Measurements from ENCODE around the gene STK38L. TPM values are rescaled to one million over a fixed set of nuclear protein-coding genes. Genes with fewer than 3 reads are reported as not detected.

Gene STK38L
- polyA plus RNA-seq, 1 donor = 33.7 TPM

DNA sequence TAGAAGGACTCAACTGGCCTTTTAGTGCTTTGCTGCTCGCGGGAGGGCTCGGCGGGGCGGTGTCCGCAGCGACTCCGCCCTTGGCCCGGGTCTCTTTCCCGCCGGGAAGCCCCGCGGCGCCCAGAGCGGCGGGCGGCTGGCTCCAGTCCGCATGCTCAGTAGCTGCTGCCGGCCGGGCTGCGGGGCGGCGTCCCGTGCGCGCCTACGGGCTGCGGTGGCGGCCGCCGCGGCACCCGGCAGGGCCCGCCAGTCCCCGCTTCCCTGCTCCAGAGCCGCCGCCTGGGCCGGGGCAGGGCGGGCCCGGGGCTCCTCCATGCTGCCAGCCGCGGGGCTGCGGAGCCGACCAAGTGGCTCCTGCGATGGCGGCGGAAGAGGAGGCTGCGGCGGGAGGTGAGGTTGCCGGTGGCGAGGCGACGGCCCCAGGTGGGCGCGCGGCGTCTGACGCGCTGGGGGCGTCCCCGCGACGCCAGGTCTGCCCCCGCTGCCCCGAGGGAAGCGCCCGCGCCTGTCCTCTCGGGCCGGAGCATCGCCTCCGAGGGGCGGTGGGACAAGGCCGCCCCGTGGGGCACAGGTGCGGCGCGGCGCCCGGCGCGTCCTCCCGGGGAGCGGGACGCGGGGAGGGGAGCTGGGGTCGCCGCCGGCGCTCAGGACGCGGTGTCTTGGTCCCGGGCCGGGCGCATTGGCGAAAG is 88.8 kb downstream of the STK38L start, which contains the start of gene BMAL2:
BMAL2 (plus strand) TSS at position 123 of the 689 bp plus-strand sequence; CDS start at position 360, 237 bp downstream.
- DNase-seq = peak; percentile 18 to 68
- no peaks in the 10 kb centered on the region for H3K36me3 ChIP-seq (ENCODE audit: control insufficient read depth, insufficient read depth, low read length)
- no CpG with 5 or more reads among the region's 96 CpGs for WGBS (ENCODE audit: insufficient coverage, low lambda C conversion rate)
- peaks cover 15% of the 10 kb centered on the region for H3K27me3 ChIP-seq (ENCODE audit: control insufficient read depth, insufficient read depth, low read length)
- no peaks in the 10 kb centered on the region for H3K9me3 ChIP-seq (ENCODE audit: control insufficient read depth, low read depth, low read length)
- peak within 1 kb of the TSS; percentile 56 for H3K4me3 ChIP-seq (ENCODE audit: low read length)
- H3K4me1 ChIP-seq (ENCODE audit: control insufficient read depth, insufficient read depth, low read length) = peaks cover 5% of the 10 kb centered on the region
- H3K27ac ChIP-seq (ENCODE audit: low read length) = peak within 1 kb of the TSS; percentile 30

GRCh38 chr12:27333403-27334009 is 89.4 kb downstream of the STK38L start:
- H3K4me3 ChIP-seq (ENCODE audit: low read length) = peak overlapping the region; percentile 56
- H3K36me3 ChIP-seq (ENCODE audit: control insufficient read depth, insufficient read depth, low read length) = no peaks in the 10 kb centered on the region
- H3K9me3 ChIP-seq (ENCODE audit: control insufficient read depth, low read depth, low read length) = no peaks in the 10 kb centered on the region
- peaks cover 5% of the 10 kb centered on the region for H3K4me1 ChIP-seq (ENCODE audit: control insufficient read depth, insufficient read depth, low read length)
- H3K27ac ChIP-seq (ENCODE audit: low read length) = peak overlapping the region; percentile 30
- peaks cover 15% of the 10 kb centered on the region for H3K27me3 ChIP-seq (ENCODE audit: control insufficient read depth, insufficient read depth, low read length)
- WGBS (ENCODE audit: insufficient coverage, low lambda C conversion rate) = no CpG with 5 or more reads among the region's 40 CpGs
- DNase-seq = peak; percentile 12 to 67

DNA sequence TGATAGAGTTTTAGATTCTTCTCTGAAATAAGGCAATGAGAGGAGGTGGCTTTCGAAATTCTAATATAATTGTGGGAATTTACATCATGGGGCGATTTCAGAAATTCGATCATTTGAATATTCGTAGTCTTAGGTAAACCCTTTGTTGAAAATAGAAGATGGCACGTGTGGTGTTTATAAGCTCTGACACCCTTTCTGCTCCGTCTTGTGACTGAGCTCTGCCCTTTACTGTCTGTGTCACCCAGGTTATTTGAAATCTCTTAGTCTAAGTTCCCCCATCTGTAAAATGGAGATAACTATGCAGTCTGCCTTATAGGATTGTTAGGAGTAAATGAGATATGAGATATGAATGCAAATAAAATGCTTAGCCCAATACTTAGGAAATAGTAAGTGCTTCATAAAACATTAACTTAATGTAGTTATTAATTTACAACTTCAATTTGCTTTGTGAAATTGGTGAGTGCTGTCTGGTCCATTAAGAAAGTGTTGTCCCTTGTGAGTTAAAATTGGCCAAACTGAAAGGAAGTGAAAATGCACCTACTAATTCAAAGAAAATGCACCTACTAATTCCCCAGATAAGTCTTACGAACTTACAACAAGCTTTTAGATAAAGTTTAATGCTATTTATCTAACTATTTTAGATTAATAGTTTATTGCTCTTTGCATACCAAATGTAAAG is 90.1 kb downstream of the STK38L start:
- Histone ChIP-seq H3K36me3 (ENCODE audit: control insufficient read depth, insufficient read depth, low read length) (no peaks in the 10 kb centered on the region), H3K9me3 (ENCODE audit: control insufficient read depth, low read depth, low read length) (no peaks in the 10 kb centered on the region), H3K27ac (ENCODE audit: low read length) (peak overlapping the region; percentile 30), H3K4me1 (ENCODE audit: control insufficient read depth, insufficient read depth, low read length) (peaks cover 5% of the 10 kb centered on the region), H3K27me3 (ENCODE audit: control insufficient read depth, insufficient read depth, low read length) (peaks cover 15% of the 10 kb centered on the region), H3K4me3 (ENCODE audit: low read length) (peak overlapping the region; percentile 56)
- 17% methylated on average over 1 of the region's 7 CpGs for WGBS (ENCODE audit: insufficient coverage, low lambda C conversion rate)
- DNase-seq = peak; percentile 47 to 79

- Histone ChIP-seq H3K9me3 (ENCODE audit: control insufficient read depth, low read depth, low read length) (no peaks in the 10 kb centered on the region), H3K4me1 (ENCODE audit: control insufficient read depth, insufficient read depth, low read length) (peaks cover 5% of the 10 kb centered on the region), H3K27ac (ENCODE audit: low read length) (no peak overlapping the region), H3K4me3 (ENCODE audit: low read length) (no peak overlapping the region), H3K27me3 (ENCODE audit: control insufficient read depth, insufficient read depth, low read length) (peaks cover 15% of the 10 kb centered on the region), H3K36me3 (ENCODE audit: control insufficient read depth, insufficient read depth, low read length) (no peaks in the 10 kb centered on the region)
- no peak for DNase-seq
- WGBS (ENCODE audit: insufficient coverage, low lambda C conversion rate) = 63% methylated on average over 2 of the region's 6 CpGs
Observed at GRCh38 chr12:27334721-27335082, 90.6 kb downstream of the STK38L start.

GRCh38 chr12:27335364-27336281 is 91.5 kb downstream of the STK38L start:
- 67% methylated on average over 1 of the region's 5 CpGs for WGBS (ENCODE audit: insufficient coverage, low lambda C conversion rate)
- peaks cover 5% of the 10 kb centered on the region for H3K4me1 ChIP-seq (ENCODE audit: control insufficient read depth, insufficient read depth, low read length)
- DNase-seq = no peak
- no peak overlapping the region for H3K27ac ChIP-seq (ENCODE audit: low read length)
- H3K4me3 ChIP-seq (ENCODE audit: low read length) = no peak overlapping the region
- peaks cover 15% of the 10 kb centered on the region for H3K27me3 ChIP-seq (ENCODE audit: control insufficient read depth, insufficient read depth, low read length)
- no peaks in the 10 kb centered on the region for H3K36me3 ChIP-seq (ENCODE audit: control insufficient read depth, insufficient read depth, low read length)
- H3K9me3 ChIP-seq (ENCODE audit: control insufficient read depth, low read depth, low read length) = no peaks in the 10 kb centered on the region

DNA sequence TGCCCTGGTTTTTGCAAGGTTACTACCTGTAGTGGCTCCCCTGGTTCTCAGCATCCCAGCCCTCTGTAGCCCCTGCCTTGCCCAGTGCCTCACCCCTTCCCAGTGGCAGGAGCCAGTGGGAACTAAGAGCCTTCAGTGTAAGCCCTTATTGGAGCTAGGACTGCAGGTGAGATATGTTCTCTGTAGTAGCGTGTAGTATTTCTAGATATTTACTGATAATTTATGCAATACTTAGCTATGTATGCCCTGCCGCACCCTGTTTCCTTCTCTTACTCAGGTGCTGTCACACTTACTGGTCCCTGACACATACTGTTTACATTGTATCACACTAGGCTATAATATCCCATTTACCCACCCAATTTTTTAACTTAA is 92.2 kb downstream of the STK38L start:
- WGBS (ENCODE audit: insufficient coverage, low lambda C conversion rate) = 60% methylated on average over 1 of the region's 2 CpGs
- Histone ChIP-seq H3K4me3 (ENCODE audit: low read length) (no peak overlapping the region), H3K36me3 (ENCODE audit: control insufficient read depth, insufficient read depth, low read length) (no peaks in the 10 kb centered on the region), H3K27ac (ENCODE audit: low read length) (no peak overlapping the region), H3K4me1 (ENCODE audit: control insufficient read depth, insufficient read depth, low read length) (peaks cover 5% of the 10 kb centered on the region), H3K9me3 (ENCODE audit: control insufficient read depth, low read depth, low read length) (no peaks in the 10 kb centered on the region), H3K27me3 (ENCODE audit: control insufficient read depth, insufficient read depth, low read length) (peaks cover 15% of the 10 kb centered on the region)
- peak; percentile 31 to 71 for DNase-seq

GRCh38 chr12:27337376-27337775 is 93.3 kb downstream of the STK38L start:
- peak in 1 of 2 donors; percentile 9 for DNase-seq
- Histone ChIP-seq H3K27me3 (ENCODE audit: control insufficient read depth, insufficient read depth, low read length) (peaks cover 10% of the 10 kb centered on the region), H3K9me3 (ENCODE audit: control insufficient read depth, low read depth, low read length) (no peaks in the 10 kb centered on the region), H3K27ac (ENCODE audit: low read length) (no peak overlapping the region), H3K4me3 (ENCODE audit: low read length) (no peak overlapping the region), H3K4me1 (ENCODE audit: control insufficient read depth, insufficient read depth, low read length) (peaks cover 2% of the 10 kb centered on the region), H3K36me3 (ENCODE audit: control insufficient read depth, insufficient read depth, low read length) (no peaks in the 10 kb centered on the region)
- WGBS (ENCODE audit: insufficient coverage, low lambda C conversion rate) = no CpG with 5 or more reads among the region's 1 CpG

- Histone ChIP-seq H3K27ac (ENCODE audit: low read length) (no peak overlapping the region), H3K27me3 (ENCODE audit: control insufficient read depth, insufficient read depth, low read length) (peaks cover 6% of the 10 kb centered on the region), H3K9me3 (ENCODE audit: control insufficient read depth, low read depth, low read length) (no peaks in the 10 kb centered on the region), H3K4me1 (ENCODE audit: control insufficient read depth, insufficient read depth, low read length) (no peaks in the 10 kb centered on the region), H3K4me3 (ENCODE audit: low read length) (no peak overlapping the region), H3K36me3 (ENCODE audit: control insufficient read depth, insufficient read depth, low read length) (no peaks in the 10 kb centered on the region)
- WGBS (ENCODE audit: insufficient coverage, low lambda C conversion rate) = no CpG with 5 or more reads among the region's 1 CpG
- no peak for DNase-seq
Observed at GRCh38 chr12:27338473-27338872, 94.4 kb downstream of the STK38L start.

GRCh38 chr12:27340971-27341370 is 96.9 kb downstream of the STK38L start:
- H3K27me3 ChIP-seq (ENCODE audit: control insufficient read depth, insufficient read depth, low read length) = no peaks in the 10 kb centered on the region
- no peaks in the 10 kb centered on the region for H3K9me3 ChIP-seq (ENCODE audit: control insufficient read depth, low read depth, low read length)
- no peak overlapping the region for H3K4me3 ChIP-seq (ENCODE audit: low read length)
- no peaks in the 10 kb centered on the region for H3K36me3 ChIP-seq (ENCODE audit: control insufficient read depth, insufficient read depth, low read length)
- H3K27ac ChIP-seq (ENCODE audit: low read length) = no peak overlapping the region
- 100% methylated on average over 1 of the region's 3 CpGs for WGBS (ENCODE audit: insufficient coverage, low lambda C conversion rate)
- no peaks in the 10 kb centered on the region for H3K4me1 ChIP-seq (ENCODE audit: control insufficient read depth, insufficient read depth, low read length)
- DNase-seq = no peak

GRCh38 chr12:27342536-27342935 is 98.5 kb downstream of the STK38L start:
- DNase-seq = no peak
- no CpG with 5 or more reads among the region's 2 CpGs for WGBS (ENCODE audit: insufficient coverage, low lambda C conversion rate)
- no peaks in the 10 kb centered on the region for H3K27me3 ChIP-seq (ENCODE audit: control insufficient read depth, insufficient read depth, low read length)
- H3K4me1 ChIP-seq (ENCODE audit: control insufficient read depth, insufficient read depth, low read length) = no peaks in the 10 kb centered on the region
- no peak overlapping the region for H3K27ac ChIP-seq (ENCODE audit: low read length)
- no peaks in the 10 kb centered on the region for H3K36me3 ChIP-seq (ENCODE audit: control insufficient read depth, insufficient read depth, low read length)
- H3K9me3 ChIP-seq (ENCODE audit: control insufficient read depth, low read depth, low read length) = no peaks in the 10 kb centered on the region
- H3K4me3 ChIP-seq (ENCODE audit: low read length) = no peak overlapping the region
